ENCODE results near the gene CCDC28B. TPM values are rescaled to one million over a fixed set of nuclear protein-coding genes. Genes with fewer than 3 reads are reported as not detected.
A peak's percentile ranks its signal among the peaks of the same experiment; 100 is the strongest.
"Not testable (repeated sequence)": the region's sequence is repeated elsewhere in the genome, so short reads cannot be mapped to it uniquely, and the experiment has no call there.

CCDC28B gene
- total RNA-seq = 1 to 10 TPM; 1.5 to 4.2 (median 3.2) TPM
- long read RNA-seq, donor 1, transcript CCDC28B-201 (6 exons, 1,089 nt) = major isoform, 15 of 17 reads
- long read RNA-seq, donor 1, partial matches to known transcripts = 0 of 17 reads
- long read RNA-seq, donor 1, other reads (novel, unspliced or antisense) = 2 of 17 reads
- long read RNA-seq, donor 2, partial matches to known transcripts = 1 of 4 reads
- long read RNA-seq, donor 2, other reads (novel, unspliced or antisense) = 0 of 4 reads

- intact Hi-C loops (cut with DNase I, micrococcal nuclease) = no loop called here
- TF ChIP-seq, protein P1, sequence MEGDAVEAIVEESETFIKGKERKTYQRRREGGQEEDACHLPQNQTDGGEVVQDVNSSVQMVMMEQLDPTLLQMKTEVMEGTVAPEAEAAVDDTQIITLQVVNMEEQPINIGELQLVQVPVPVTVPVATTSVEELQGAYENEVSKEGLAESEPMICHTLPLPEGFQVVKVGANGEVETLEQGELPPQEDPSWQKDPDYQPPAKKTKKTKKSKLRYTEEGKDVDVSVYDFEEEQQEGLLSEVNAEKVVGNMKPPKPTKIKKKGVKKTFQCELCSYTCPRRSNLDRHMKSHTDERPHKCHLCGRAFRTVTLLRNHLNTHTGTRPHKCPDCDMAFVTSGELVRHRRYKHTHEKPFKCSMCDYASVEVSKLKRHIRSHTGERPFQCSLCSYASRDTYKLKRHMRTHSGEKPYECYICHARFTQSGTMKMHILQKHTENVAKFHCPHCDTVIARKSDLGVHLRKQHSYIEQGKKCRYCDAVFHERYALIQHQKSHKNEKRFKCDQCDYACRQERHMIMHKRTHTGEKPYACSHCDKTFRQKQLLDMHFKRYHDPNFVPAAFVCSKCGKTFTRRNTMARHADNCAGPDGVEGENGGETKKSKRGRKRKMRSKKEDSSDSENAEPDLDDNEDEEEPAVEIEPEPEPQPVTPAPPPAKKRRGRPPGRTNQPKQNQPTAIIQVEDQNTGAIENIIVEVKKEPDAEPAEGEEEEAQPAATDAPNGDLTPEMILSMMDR (IDR thresholded peaks at IDR 0.05) = no peak
- DNase-seq (peak; percentile 59 to 80 (median 68)), ATAC-seq (peak; percentile 49)
- Histone ChIP-seq H3K9me3 (no peaks in the 10 kb centered on the region), H3K4me3 (peak within 1 kb of the TSS; percentile 18), H3K4me1 (ENCODE audit: low read depth) (peaks cover 11% of the 10 kb centered on the region), H3K36me3 (ENCODE audit: low read depth) (no peaks in the 10 kb centered on the region)
These were observed at the start of gene CCDC28B for GRCh38 chr1:32200226-32201010. CCDC28B (plus strand) TSS chr1:32200595; CDS start chr1:32201936, 1,341 bp downstream.

DNA sequence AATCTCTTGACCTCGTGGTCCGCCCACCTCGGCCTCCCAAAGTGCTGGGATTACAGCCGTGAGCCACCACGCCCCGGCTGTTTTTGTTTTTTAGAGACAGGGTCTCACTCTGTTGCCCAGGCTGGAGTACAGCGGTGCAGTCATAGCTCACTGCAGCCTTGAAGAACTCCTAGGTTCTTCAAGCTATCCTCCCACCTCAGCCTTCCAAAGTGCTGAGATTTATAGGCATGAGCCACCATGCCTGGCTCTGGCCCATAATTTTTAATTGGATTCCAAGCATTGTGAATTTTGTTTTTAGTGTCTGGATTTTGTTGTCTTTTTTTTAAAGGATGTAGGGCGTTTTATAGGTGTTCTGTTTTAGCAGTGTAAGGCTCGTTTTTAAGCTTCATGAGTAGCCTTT is 49.5 kb upstream of the CCDC28B start:
- no peak for ATAC-seq
- H3K4me3 ChIP-seq = no peak overlapping the region
- intact Hi-C loops (cut with DNase I, micrococcal nuclease) = no loop called here
- peaks cover 3% of the 10 kb centered on the region for H3K36me3 ChIP-seq (ENCODE audit: low read depth)
- no peaks in the 10 kb centered on the region for H3K4me1 ChIP-seq (ENCODE audit: low read depth)
- DNase-seq = no peak
- TF ChIP-seq, protein P1 (IDR thresholded peaks at IDR 0.05) = no peak
- peaks cover 10% of the 10 kb centered on the region for H3K9me3 ChIP-seq

DNA sequence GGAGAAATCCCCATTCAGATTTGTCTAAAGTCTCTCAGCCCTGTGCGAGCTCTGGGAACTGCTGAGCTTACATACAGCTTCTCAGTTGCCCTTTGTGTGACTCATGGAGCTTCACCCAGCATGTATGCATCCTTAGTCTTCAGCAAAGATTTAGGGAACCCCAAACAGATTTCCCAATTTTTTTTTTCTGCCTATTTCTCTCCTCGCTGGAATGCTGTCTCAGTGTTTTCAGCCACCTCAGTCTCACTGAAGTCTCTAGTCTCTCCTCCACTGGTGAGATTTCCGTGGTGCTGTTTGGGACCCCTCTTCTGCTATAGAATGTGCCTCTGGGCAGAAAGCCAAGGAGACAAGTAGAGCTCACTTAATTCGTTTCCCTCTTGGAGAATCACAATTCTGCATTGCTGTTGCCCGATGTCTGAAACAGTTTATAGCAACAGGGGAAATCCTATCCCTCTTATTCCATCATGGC is 49.0 kb upstream of the CCDC28B start:
- H3K36me3 ChIP-seq (ENCODE audit: low read depth) = peaks cover 3% of the 10 kb centered on the region
- ATAC-seq = no peak
- TF ChIP-seq, protein P1 (IDR thresholded peaks at IDR 0.05) = no peak
- peaks cover 10% of the 10 kb centered on the region for H3K9me3 ChIP-seq
- H3K4me3 ChIP-seq = no peak overlapping the region
- intact Hi-C loops (cut with DNase I, micrococcal nuclease) = no loop called here
- H3K4me1 ChIP-seq (ENCODE audit: low read depth) = no peaks in the 10 kb centered on the region
- no peak for DNase-seq

DNA sequence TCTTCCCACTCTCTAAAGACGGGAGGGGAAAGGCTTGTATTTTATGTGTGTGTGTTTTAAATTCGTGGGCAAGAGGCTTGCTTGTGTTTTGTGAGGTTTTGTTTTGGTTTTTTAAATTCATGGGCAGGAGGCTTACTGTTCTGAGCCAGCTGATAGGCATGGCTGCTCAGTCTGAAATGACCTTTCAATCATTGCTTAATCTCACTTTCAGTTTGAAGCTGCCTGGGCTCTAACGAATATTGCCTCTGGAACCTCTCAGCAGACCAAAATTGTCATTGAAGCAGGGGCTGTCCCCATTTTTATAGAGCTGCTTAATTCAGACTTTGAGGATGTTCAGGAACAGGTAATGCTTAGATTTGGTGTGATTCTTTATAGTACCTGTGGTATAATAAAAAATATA is 41.2 kb upstream of the CCDC28B start:
- Histone ChIP-seq H3K36me3 (ENCODE audit: low read depth) (peaks cover 14% of the 10 kb centered on the region), H3K4me1 (ENCODE audit: low read depth) (no peaks in the 10 kb centered on the region), H3K4me3 (no peak overlapping the region), H3K9me3 (no peaks in the 10 kb centered on the region)
- ATAC-seq = no peak
- TF ChIP-seq, protein P1 (IDR thresholded peaks at IDR 0.05) = no peak
- intact Hi-C loops (cut with DNase I, micrococcal nuclease) = no loop called here
- no peak for DNase-seq

GRCh38 chr1:32163405-32163804 is 37.0 kb upstream of the CCDC28B start:
- DNase-seq (no peak), ATAC-seq (no peak)
- TF ChIP-seq, protein P1 (IDR thresholded peaks at IDR 0.05) = no peak
- Histone ChIP-seq H3K4me1 (ENCODE audit: low read depth) (no peaks in the 10 kb centered on the region), H3K9me3 (no peaks in the 10 kb centered on the region), H3K4me3 (no peak overlapping the region), H3K36me3 (ENCODE audit: low read depth) (peaks cover 10% of the 10 kb centered on the region)
- intact Hi-C loops (cut with DNase I, micrococcal nuclease) = no loop called here

- intact Hi-C loops (cut with DNase I, micrococcal nuclease); H3K4me3 ChIP-seq; H3K4me1 ChIP-seq (ENCODE audit: low read depth); ATAC-seq; DNase-seq; H3K36me3 ChIP-seq (ENCODE audit: low read depth); H3K9me3 ChIP-seq: not testable (repeated sequence)
These were observed 34.8 kb upstream of the CCDC28B start for GRCh38 chr1:32165633-32166032.
